ENCODE measurements around the gene TMC5.
"Not testable (repeated sequence)": the region's sequence is repeated elsewhere in the genome, so short reads cannot be mapped to it uniquely, and the experiment has no call there.

The TMC5 gene

GRCh38 chr16:19410435-19411171 is 7.1 kb upstream of the TMC5 start:
- no peak for FAIRE-seq

- no peak for FAIRE-seq
These were observed 6.4 kb upstream of the TMC5 start for GRCh38 chr16:19411298-19411697.

- FAIRE-seq, result not testable (repeated sequence)
These were observed 5.6 kb upstream of the TMC5 start for GRCh38 chr16:19412055-19412454.

GRCh38 chr16:19415461-19415860 is 2.2 kb upstream of the TMC5 start:
- no peak for FAIRE-seq

- no peak for FAIRE-seq
These were observed 1.8 kb upstream of the TMC5 start for GRCh38 chr16:19415918-19416317.

GRCh38 chr16:19418200-19418599 is 517 bp downstream of the TMC5 start:
- FAIRE-seq, result no peak

- no peak for FAIRE-seq
These were observed 2.0 kb downstream of the TMC5 start for GRCh38 chr16:19419698-19420075.

- no peak for FAIRE-seq
These were observed 6.8 kb downstream of the TMC5 start for GRCh38 chr16:19424478-19424877.

- FAIRE-seq, result no peak
These were observed 12.7 kb downstream of the TMC5 start for GRCh38 chr16:19430345-19430744.

- FAIRE-seq, result no peak
These were observed 14.1 kb downstream of the TMC5 start for GRCh38 chr16:19431636-19432340.

GRCh38 chr16:19432429-19432828 is 14.7 kb downstream of the TMC5 start:
- peak; percentile 71 for FAIRE-seq

- FAIRE-seq, result no peak
These were observed 16.9 kb downstream of the TMC5 start for GRCh38 chr16:19434584-19434983.

GRCh38 chr16:19436540-19436939 is 18.9 kb downstream of the TMC5 start:
- no peak for FAIRE-seq

GRCh38 chr16:19437280-19437679 is 19.6 kb downstream of the TMC5 start:
- FAIRE-seq, result peak; percentile 18

GRCh38 chr16:19438739-19439138 is 21.1 kb downstream of the TMC5 start:
- no peak for FAIRE-seq

GRCh38 chr16:19439483-19439882 is 21.8 kb downstream of the TMC5 start:
- FAIRE-seq, result no peak

- no peak for FAIRE-seq
These were observed 26.0 kb downstream of the TMC5 start for GRCh38 chr16:19443659-19444058.

GRCh38 chr16:19446300-19446846 is 28.7 kb downstream of the TMC5 start:
- FAIRE-seq, result no peak

GRCh38 chr16:19446886-19447285 is 29.2 kb downstream of the TMC5 start:
- FAIRE-seq, result no peak

- FAIRE-seq, result no peak
These were observed 32.5 kb downstream of the TMC5 start for GRCh38 chr16:19450186-19450585.

GRCh38 chr16:19458722-19459379 is 41.2 kb downstream of the TMC5 start:
- no peak for FAIRE-seq

GRCh38 chr16:19460397-19460796 is 42.7 kb downstream of the TMC5 start:
- FAIRE-seq, result no peak

- no peak for FAIRE-seq
These were observed 46.0 kb downstream of the TMC5 start for GRCh38 chr16:19463468-19464315.
